GM10248 (cell line): Measurements from ENCODE around the gene MFAP2.

ENCODE experiments used
- CTCF ChIA-PET: fragments of 300-600 bp; sonication (Branson Sonifier 250); formaldehyde crosslinking; extraction: SDS; loops from one replicate; lab custom pipeline; 2021; ENCODE audit warnings: antibody characterized with exemption; lab: Yijun Ruan, JAX
- POLR2A ChIA-PET: fragments of 350-650 bp; sonication (Branson Sonifier 250); formaldehyde crosslinking; extraction: SDS; loops from one replicate; lab custom pipeline; 2020; ENCODE audit warnings: antibody characterized with exemption; lab: Yijun Ruan, JAX
- DNase-seq: peaks from one replicate; pipeline ENCODE4 v3.0.0; 2012; ENCODE audit errors: extremely low spot score
- TF ChIP-seq, protein P1 (sequence below): IDR thresholded peaks from 2 replicates; pipeline ENCODE4 v1.5.1; 2012; ENCODE audit warnings: mild to moderate bottlenecking, low read depth; ENCODE audit errors: extremely low read depth, missing control alignments, control extremely low read depth

The MFAP2 gene

DNA sequence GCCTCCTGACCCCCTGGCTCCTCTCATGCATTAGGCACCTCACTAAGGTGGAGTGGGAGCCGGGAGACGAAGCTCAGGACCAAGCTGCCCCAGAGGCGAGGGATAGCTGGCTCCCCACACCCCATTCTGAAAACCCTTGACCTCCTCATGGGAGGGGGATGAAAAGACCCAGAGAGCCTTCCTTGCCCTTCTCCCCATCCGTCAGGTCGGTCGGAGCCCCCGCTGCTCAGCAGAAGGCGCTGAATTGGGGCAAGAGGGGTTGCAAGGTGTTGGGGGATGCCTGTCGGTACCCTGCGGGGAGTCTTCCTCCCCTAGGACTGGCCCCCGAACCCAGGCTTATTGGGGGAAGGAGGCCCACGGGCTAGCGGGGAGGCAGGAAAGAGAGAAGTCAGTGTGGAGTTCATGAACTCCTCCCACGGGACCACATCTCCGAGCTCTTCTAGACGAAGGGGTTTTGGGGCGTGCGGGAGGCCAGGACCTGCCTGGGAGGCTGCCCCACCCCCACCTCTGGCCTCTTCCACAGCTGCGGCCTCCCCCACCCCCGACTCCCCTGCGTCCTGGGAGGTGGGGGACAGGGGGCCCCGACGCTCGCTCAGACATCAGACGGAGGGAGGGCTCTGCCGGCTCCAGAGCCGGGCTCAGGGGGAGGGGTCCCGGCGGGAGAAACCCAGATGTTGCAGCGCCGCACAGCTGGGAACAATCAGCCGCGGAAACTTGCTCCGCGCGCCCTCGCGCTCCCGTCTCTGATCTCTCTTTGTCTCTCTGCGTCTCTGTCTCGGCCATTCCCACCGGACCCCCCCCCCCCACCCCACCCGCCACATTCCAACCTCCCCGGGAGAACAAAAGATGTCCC is 719 bp downstream of the MFAP2 start:
- POLR2A ChIA-PET: no interaction called here
- CTCF ChIA-PET: interaction anchor here (1.4 to 2.7 kb wide), 2 partner anchors 18 to 28 kb away, joined by 5 to 10 read pairs; no protein-coding TSS in a partner anchor
- no peak for DNase-seq
- TF ChIP-seq, protein P1, sequence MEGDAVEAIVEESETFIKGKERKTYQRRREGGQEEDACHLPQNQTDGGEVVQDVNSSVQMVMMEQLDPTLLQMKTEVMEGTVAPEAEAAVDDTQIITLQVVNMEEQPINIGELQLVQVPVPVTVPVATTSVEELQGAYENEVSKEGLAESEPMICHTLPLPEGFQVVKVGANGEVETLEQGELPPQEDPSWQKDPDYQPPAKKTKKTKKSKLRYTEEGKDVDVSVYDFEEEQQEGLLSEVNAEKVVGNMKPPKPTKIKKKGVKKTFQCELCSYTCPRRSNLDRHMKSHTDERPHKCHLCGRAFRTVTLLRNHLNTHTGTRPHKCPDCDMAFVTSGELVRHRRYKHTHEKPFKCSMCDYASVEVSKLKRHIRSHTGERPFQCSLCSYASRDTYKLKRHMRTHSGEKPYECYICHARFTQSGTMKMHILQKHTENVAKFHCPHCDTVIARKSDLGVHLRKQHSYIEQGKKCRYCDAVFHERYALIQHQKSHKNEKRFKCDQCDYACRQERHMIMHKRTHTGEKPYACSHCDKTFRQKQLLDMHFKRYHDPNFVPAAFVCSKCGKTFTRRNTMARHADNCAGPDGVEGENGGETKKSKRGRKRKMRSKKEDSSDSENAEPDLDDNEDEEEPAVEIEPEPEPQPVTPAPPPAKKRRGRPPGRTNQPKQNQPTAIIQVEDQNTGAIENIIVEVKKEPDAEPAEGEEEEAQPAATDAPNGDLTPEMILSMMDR: no peak

DNA sequence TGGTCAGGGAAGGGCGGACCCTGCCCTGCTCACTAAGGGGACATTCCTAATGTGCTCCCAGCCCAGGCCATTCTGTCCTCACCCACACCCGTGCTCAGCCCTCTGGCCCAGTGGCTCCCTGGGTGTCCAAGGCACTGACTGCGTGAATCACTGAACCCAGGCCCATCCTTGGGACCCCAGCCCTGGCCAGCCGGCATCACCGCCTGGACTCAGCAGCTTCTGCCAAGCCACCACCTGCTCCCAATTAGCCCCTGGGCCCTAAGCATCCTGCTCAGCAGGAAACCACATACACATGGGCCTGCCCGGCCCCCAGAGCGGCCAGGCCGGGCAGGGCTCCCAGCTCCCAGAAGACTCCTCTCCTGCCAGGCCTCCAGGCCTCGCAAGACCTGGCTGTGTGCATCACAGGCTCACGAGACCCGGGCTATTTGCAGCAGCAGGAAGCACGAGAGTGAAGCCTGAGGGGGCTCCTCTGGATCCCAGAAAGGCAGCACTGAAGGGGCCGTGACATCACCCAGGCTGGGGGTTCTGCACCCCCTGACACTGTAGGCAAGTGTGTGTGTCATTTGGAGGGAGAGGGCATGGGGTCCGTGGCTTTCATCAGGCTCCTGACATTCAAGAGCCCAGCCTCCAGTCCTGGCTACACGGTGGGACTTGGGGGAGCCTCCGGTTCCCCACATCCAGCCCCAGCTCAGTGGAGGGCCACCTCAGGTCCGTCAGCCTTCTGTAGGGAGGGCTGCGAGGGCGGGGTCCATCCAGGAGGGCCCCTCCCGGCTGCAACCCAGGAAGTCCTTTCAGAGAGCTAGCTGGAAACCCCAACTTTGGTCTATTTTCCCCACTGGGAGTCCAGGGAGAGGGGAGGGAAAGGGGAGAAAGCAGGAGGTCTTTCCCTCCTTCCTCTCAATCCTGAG is 1.6 kb downstream of the MFAP2 start:
- DNase-seq: no peak
- TF ChIP-seq, protein P1: no peak
- POLR2A ChIA-PET: no interaction called here
- CTCF ChIA-PET: interaction anchor here (1.2 to 2.7 kb wide), 5 partner anchors 17 to 96 kb away, joined by 3 to 10 read pairs (median 5); no protein-coding TSS in a partner anchor

DNA sequence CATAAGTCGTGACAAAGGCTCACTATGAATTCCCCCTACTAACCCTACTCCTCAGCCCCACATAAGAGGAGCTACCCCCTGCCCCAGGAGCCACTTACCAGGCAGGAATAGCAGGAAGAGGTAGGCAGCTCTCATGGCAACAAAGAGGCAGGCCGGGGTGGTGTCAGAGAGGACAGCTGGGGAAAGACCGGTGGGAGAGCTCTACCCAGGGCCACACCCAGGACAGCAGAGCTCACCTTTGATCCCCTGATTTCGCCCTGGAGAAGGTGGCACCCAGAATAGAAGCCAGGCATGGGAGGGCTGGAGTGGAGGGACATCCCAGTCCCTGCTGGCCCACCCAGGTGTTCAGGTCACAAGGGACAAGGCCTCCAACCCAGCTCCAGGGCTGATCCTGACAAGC is 2.3 kb downstream of the MFAP2 start:
- TF ChIP-seq, protein P1: no peak

DNA sequence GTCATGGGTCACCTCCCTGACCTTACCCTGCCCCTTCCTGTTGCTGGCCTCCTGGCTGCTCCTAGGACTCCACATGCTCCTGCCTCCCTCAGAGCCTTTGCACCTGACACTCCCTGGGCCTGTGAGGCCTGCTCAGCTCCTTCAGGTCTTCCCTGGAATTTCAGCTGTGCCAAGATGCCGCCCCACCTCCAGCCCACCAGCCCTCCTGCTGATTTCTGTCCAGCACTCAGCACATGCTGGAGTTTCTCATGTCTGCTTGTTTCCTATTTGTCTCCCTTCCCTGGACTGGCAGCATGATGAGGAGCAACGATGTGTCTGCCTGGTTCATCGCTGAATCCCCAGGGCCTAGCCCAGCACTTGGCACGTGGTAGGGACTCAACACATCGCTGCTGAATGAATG is 3.0 kb downstream of the MFAP2 start:
- ChIA-PET POLR2A (no interaction called here), CTCF (interaction anchor here (1.2 to 1.6 kb wide), 3 partner anchors 17 to 98 kb away, joined by 3 to 6 read pairs (median 3); no protein-coding TSS in a partner anchor)
- TF ChIP-seq, protein P1: no peak
- no peak for DNase-seq

More for the DNA sequence above, 2.3 kb downstream of the MFAP2 start:
- no peak for DNase-seq
- POLR2A ChIA-PET: no interaction called here
- CTCF ChIA-PET: interaction anchor here (1.2 to 1.6 kb wide), 3 partner anchors 18 to 97 kb away, joined by 3 to 6 read pairs (median 3); no protein-coding TSS in a partner anchor

DNA sequence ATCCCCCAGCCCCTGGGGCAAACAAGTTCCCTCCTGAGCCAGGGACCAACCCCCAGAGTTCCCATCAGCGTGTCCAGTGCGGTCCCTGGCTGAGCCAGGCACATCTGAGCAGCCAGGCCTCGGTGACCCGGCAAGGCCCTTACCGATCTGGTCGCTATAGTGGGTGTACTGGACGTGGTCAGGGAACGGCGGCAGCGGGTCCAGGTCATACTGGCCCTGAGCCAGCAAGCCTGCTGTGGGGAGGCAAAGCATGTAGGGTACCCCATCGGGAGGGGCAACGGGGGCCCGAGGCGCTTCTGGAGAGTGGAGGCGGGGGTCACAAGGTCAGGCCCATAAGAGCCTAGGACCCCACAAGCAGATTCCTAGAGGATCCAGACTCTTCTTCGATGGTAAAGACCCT is 3.5 kb downstream of the MFAP2 start:
- ChIA-PET CTCF (interaction anchor here (1.6 kb wide), 2 partner anchors 16 to 98 kb away, joined by 3 to 4 read pairs; no protein-coding TSS in a partner anchor), POLR2A (no interaction called here)

More for the DNA sequence above, 3.5 kb downstream of the MFAP2 start:
- TF ChIP-seq, protein P1: no peak
- no peak for DNase-seq
